H9 (cell line): ENCODE results near the gene XNDC1N. TPM values are rescaled to one million over a fixed set of nuclear protein-coding genes. Genes with fewer than 3 reads are reported as not detected.

ENCODE experiments used
- DNase-seq: peaks from one replicate; pipeline ENCODE4 v3.0.0-alpha.2; 2017
- H2AFZ ChIP-seq: one replicate; pipeline ENCODE4 v1.6.1; 2013; ENCODE audit warnings: mild to moderate bottlenecking, low read length, control low read depth, moderate library complexity
- H2AK5ac ChIP-seq: 2 replicates; pipeline ENCODE4 v1.6.1; 2013; ENCODE audit warnings: low read length, control low read depth, mixed read lengths; ENCODE audit not compliant: insufficient read length
- H2BK120ac ChIP-seq: one replicate; pipeline ENCODE4 v1.6.1; 2013; ENCODE audit warnings: low read depth, mild to moderate bottlenecking, low read length, control low read depth, inconsistent platforms; ENCODE audit not compliant: poor library complexity, severe bottlenecking
- H2BK12ac ChIP-seq: 2 replicates; pipeline ENCODE4 v1.6.1; 2013; ENCODE audit warnings: low read length, control low read depth, mixed read lengths, low read depth; ENCODE audit not compliant: insufficient read length
- H2BK15ac ChIP-seq: 2 replicates; pipeline ENCODE4 v1.6.1; 2013; ENCODE audit warnings: low read depth, low read length, control low read depth
- H2BK20ac ChIP-seq: one replicate; pipeline ENCODE4 v1.6.1; 2013; ENCODE audit warnings: low read depth, mild to moderate bottlenecking, low read length, control low read depth, inconsistent platforms; ENCODE audit not compliant: poor library complexity, severe bottlenecking
- H2BK5ac ChIP-seq: 2 replicates; pipeline ENCODE4 v1.6.1; 2013; ENCODE audit warnings: low read length, control low read depth, mixed read lengths; ENCODE audit not compliant: insufficient read length
- H3K14ac ChIP-seq: 2 replicates; pipeline ENCODE4 v1.6.1; 2013; ENCODE audit warnings: low read length, control low read depth; ENCODE audit not compliant: insufficient read depth
- H3K18ac ChIP-seq: 2 replicates; pipeline ENCODE4 v1.6.1; 2013; ENCODE audit warnings: low read depth, mild to moderate bottlenecking, mixed read lengths, low read length, control low read depth; ENCODE audit not compliant: insufficient read length
- H3K23ac ChIP-seq: 2 replicates; pipeline ENCODE4 v1.6.1; 2013; ENCODE audit warnings: low read length, control low read depth, mixed read lengths, low read depth; ENCODE audit not compliant: insufficient read length
- H3K23me2 ChIP-seq: 2 replicates; pipeline ENCODE4 v1.6.1; 2013; ENCODE audit warnings: low read depth, mild to moderate bottlenecking, mixed read lengths, low read length, control low read depth; ENCODE audit not compliant: insufficient read length, poor library complexity, severe bottlenecking
- H3K27ac ChIP-seq: 2 replicates; pipeline ENCODE4 v1.5.1; 2013; ENCODE audit warnings: low read length, control low read depth, mixed read lengths, low read depth; ENCODE audit not compliant: insufficient read length
- H3K27me3 ChIP-seq: 2 replicates; pipeline ENCODE4 v1.6.1; 2013; ENCODE audit warnings: low read length, control low read depth, inconsistent platforms; ENCODE audit not compliant: insufficient read depth
- H3K4ac ChIP-seq: 2 replicates; pipeline ENCODE4 v1.6.1; 2013; ENCODE audit warnings: low read depth, mild to moderate bottlenecking, control low read depth, inconsistent platforms, low read length, moderate library complexity
- H3K4me1 ChIP-seq: 2 replicates; pipeline ENCODE4 v1.6.1; 2013; ENCODE audit warnings: low read length, control low read depth, inconsistent platforms; ENCODE audit not compliant: insufficient read depth
- H3K4me2 ChIP-seq: 2 replicates; pipeline ENCODE4 v1.6.1; 2013; ENCODE audit warnings: low read length, control low read depth, mixed read lengths; ENCODE audit not compliant: insufficient read length, insufficient read depth
- H3K56ac ChIP-seq: 2 replicates; pipeline ENCODE4 v1.6.1; 2013; ENCODE audit warnings: low read depth, mild to moderate bottlenecking, mixed read lengths, low read length, control low read depth; ENCODE audit not compliant: insufficient read length
- H3K79me1 ChIP-seq: 2 replicates; pipeline ENCODE4 v1.6.1; 2013; ENCODE audit warnings: low read depth, mild to moderate bottlenecking, moderate library complexity, low read length, control low read depth, inconsistent platforms; ENCODE audit not compliant: insufficient read depth, poor library complexity, severe bottlenecking
- H3K79me2 ChIP-seq: 2 replicates; pipeline ENCODE4 v1.6.1; 2013; ENCODE audit warnings: low read length, control low read depth, inconsistent platforms; ENCODE audit not compliant: insufficient read depth
- H3K9ac ChIP-seq: 2 replicates; pipeline ENCODE4 v1.6.1; 2013; ENCODE audit warnings: low read length, control low read depth, mixed read lengths; ENCODE audit not compliant: insufficient read length; ENCODE audit errors: extremely low read depth
- H3K9me3 ChIP-seq: one replicate; pipeline ENCODE4 v1.6.1; 2013; ENCODE audit warnings: low read depth, low read length, inconsistent platforms; ENCODE audit not compliant: control insufficient read depth
- H3T11ph ChIP-seq: one replicate; pipeline ENCODE4 v1.6.1; 2013; ENCODE audit warnings: mild to moderate bottlenecking, low read length, control low read depth, inconsistent platforms
- H4K20me1 ChIP-seq: one replicate; pipeline ENCODE4 v1.6.1; 2013; ENCODE audit not compliant: control insufficient read depth, insufficient read length, insufficient read depth
- H4K5ac ChIP-seq: 2 replicates; pipeline ENCODE4 v1.6.1; 2013; ENCODE audit warnings: low read depth, mild to moderate bottlenecking, mixed read lengths, low read length, control low read depth; ENCODE audit not compliant: insufficient read length
- H4K8ac ChIP-seq: replicated peaks from 2 replicates; pipeline ENCODE4 v1.6.1; 2013; ENCODE audit warnings: low read length, control low read depth, mixed read lengths, low read depth; ENCODE audit not compliant: insufficient read length
- H4K91ac ChIP-seq: 2 replicates; pipeline ENCODE4 v1.6.1; 2013; ENCODE audit warnings: low read depth, mild to moderate bottlenecking, moderate library complexity, mixed read lengths, low read length, control low read depth; ENCODE audit not compliant: insufficient read length
- H3K27ac Mint-ChIP-seq, 3 experiments: 2 replicates in 2 of 3; 3 replicates in 1 of 3; pipeline ENCODE4 v1.8.0; 2020 to 2021; ENCODE audit warnings: mixed read lengths in 3 of 3, mild to moderate bottlenecking in 1 of 3, moderate library complexity in 1 of 3
- H3K27me3 Mint-ChIP-seq: 2 replicates; pipeline ENCODE4 v1.8.0; 2021; ENCODE audit warnings: low read depth, mild to moderate bottlenecking, moderate library complexity, mixed read lengths
- H3K36me3 Mint-ChIP-seq, 3 experiments: 2 replicates in 2 of 3; 3 replicates in 1 of 3; pipeline ENCODE4 v1.8.0; 2020 to 2021; ENCODE audit warnings: low read depth in 3 of 3, mixed read lengths in 3 of 3; ENCODE audit not compliant: insufficient read depth in 1 of 3
- H3K4me1 Mint-ChIP-seq, 2 experiments: 2 replicates each; pipeline ENCODE4 v1.8.0; 2020; ENCODE audit warnings: mixed read lengths in 2 of 2
- H3K4me3 Mint-ChIP-seq, 2 experiments: 2 replicates in 1 of 2; 3 replicates in 1 of 2; pipeline ENCODE4 v1.8.0; 2020 to 2021; ENCODE audit warnings: mild to moderate bottlenecking in 2 of 2, mixed read lengths in 2 of 2, moderate library complexity in 1 of 2
- H3K9me3 Mint-ChIP-seq, 2 experiments: 2 replicates in 1 of 2; 3 replicates in 1 of 2; pipeline ENCODE4 v1.8.0; 2020; ENCODE audit warnings: mild to moderate bottlenecking in 2 of 2, mixed read lengths in 2 of 2, moderate library complexity in 1 of 2
- CTCF ChIP-seq: fragments of 200-600 bp; sonication (generic); conservative IDR thresholded peaks from 3 replicates; pipeline ENCODE4 v1.8.0; 2021; ENCODE audit warnings: antibody characterized with exemption, mild to moderate bottlenecking
- WGBS: extraction: QIAGEN DNeasy Blood & Tissue Kit; methylation state at CpG from one replicate; pipeline ENCODE4 v1.1.7; 2013; ENCODE audit warnings: missing lambda C conversion rate, low lambda C conversion rate, mixed read lengths; ENCODE audit not compliant: insufficient read length; ENCODE audit errors: extremely low coverage; 5-methylcytosine and 5-hydroxymethylcytosine counted together
- total RNA-seq: library from RNA; stranded (reverse); gene quantifications from 2 replicates; pipeline ENCODE4 v1.2.1, GENCODE V29; 2021

XNDC1N gene
- total RNA-seq, 1 experiment from 2014 or later, result 11.0 TPM

GRCh38 chr11:71936825-71937224 is 8.4 kb upstream of the XNDC1N start:
- H3K27ac ChIP-seq, result no peak overlapping the region
- no peak overlapping the region for H4K91ac ChIP-seq
- no peaks in the 10 kb centered on the region for H3K4me1 Mint-ChIP-seq
- no peak overlapping the region for H3K18ac ChIP-seq
- no peak overlapping the region for H3K14ac ChIP-seq
- no peak overlapping the region for H4K5ac ChIP-seq
- no peak overlapping the region for H2BK20ac ChIP-seq
- TF ChIP-seq CTCF, result no peak
- H3K79me2 ChIP-seq, result peaks cover 22% of the 10 kb centered on the region
- no peaks in the 10 kb centered on the region for H4K20me1 ChIP-seq
- no peak overlapping the region for H3K4me2 ChIP-seq
- H3T11ph ChIP-seq, result no peak overlapping the region
- no peak overlapping the region for H2BK12ac ChIP-seq
- H3K56ac ChIP-seq, result no peak overlapping the region
- no peak overlapping the region for H4K8ac ChIP-seq
- no peaks in the 10 kb centered on the region for H3K23me2 ChIP-seq
- H3K27me3 Mint-ChIP-seq, result no peaks in the 10 kb centered on the region
- WGBS, result no CpG with 5 or more reads among the region's 5 CpGs
- H2BK120ac ChIP-seq, result no peak overlapping the region
- no peak overlapping the region for H3K4ac ChIP-seq
- no peak overlapping the region for H3K27ac Mint-ChIP-seq
- H2BK15ac ChIP-seq, result no peak overlapping the region
- peaks cover 10% of the 10 kb centered on the region for H3K79me1 ChIP-seq
- no peaks in the 10 kb centered on the region for H3K9me3 Mint-ChIP-seq
- peaks cover 0 to 3% (median 0%) of the 10 kb centered on the region in 3 experiments; a peak in 2 of 7 replicates for H3K36me3 Mint-ChIP-seq
- H2AFZ ChIP-seq, result no peak overlapping the region
- H2AK5ac ChIP-seq, result no peak overlapping the region
- no peaks in the 10 kb centered on the region for H3K4me1 ChIP-seq
- H2BK5ac ChIP-seq, result no peak overlapping the region
- H3K9ac ChIP-seq, result no peak overlapping the region
- no peak for DNase-seq
- H3K4me3 Mint-ChIP-seq, result no peak overlapping the region
- no peaks in the 10 kb centered on the region for H3K9me3 ChIP-seq
- H3K27me3 ChIP-seq, result no peaks in the 10 kb centered on the region
- no peak overlapping the region for H3K23ac ChIP-seq
